ENCODE results near the gene EFNB3. TPM values are rescaled to one million over a fixed set of nuclear protein-coding genes. Genes with fewer than 3 reads are reported as not detected.

EFNB3 gene
- total RNA-seq, 4 donors from 2014 or later = 6.2 to 9.2 (median 9.0) TPM

DNA sequence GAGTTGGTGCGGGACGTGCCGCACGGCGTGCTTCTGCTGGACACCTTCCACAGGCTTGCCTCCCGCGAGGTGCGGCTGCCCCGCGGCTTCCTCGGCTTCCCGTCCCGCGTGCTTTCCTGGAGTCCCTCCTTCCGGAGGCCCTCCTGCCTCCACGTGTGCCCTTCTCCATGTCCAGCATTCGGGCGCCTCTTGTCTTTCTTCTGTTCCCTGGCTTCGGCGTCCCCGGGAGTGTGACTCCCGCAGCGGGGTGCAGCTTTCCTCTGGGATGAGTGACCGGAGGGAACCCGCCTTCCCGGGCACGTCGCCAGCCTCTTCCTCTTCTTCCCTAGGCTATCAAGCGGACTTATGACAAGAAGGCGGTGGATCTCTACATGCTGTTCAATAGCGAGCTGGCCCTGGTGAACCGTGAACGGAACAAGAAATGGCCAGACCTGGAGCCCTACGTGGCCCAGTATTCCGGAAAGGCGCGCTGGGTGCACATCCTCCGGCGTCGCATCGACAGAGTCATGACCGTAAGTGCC is 35.5 kb downstream of the EFNB3 start:
- no peak for DNase-seq (ENCODE audit: low spot score in 2 of 2)
- Histone ChIP-seq H3K4me3 (no peak overlapping the region), H3K27ac (no peak overlapping the region), H3K27me3 (peaks cover 5% of the 10 kb centered on the region), H3K4me1 (no peaks in the 10 kb centered on the region), H3K9me3 (no peaks in the 10 kb centered on the region), H3K36me3 (no peaks in the 10 kb centered on the region)
- no peak for TF ChIP-seq EP300 (IDR thresholded peaks at IDR 0.05)
- no peak for TF ChIP-seq POLR2AphosphoS5 (IDR thresholded peaks at IDR 0.05)
- TF ChIP-seq POLR2A (IDR thresholded peaks at IDR 0.05) = no peak
- TF ChIP-seq CTCF (IDR thresholded peaks at IDR 0.05) = no peak
- 48% methylated on average over 40 of the region's 42 CpGs for WGBS

- peaks cover 3% of the 10 kb centered on the region for H3K4me1 ChIP-seq
- TF ChIP-seq EP300 (IDR thresholded peaks at IDR 0.05) (no peak), CTCF (IDR thresholded peaks at IDR 0.05) (no peak), POLR2A (IDR thresholded peaks at IDR 0.05) (no peak), POLR2AphosphoS5 (IDR thresholded peaks at IDR 0.05) (no peak)
- H3K4me3 ChIP-seq = no peak overlapping the region
- no peak for DNase-seq (ENCODE audit: low spot score in 2 of 2)
- H3K27me3 ChIP-seq = peaks cover 5% of the 10 kb centered on the region
- no peaks in the 10 kb centered on the region for H3K36me3 ChIP-seq
- 84% methylated on average over 10 of the region's 10 CpGs for WGBS
- no peak overlapping the region for H3K27ac ChIP-seq
- H3K9me3 ChIP-seq = no peaks in the 10 kb centered on the region
These were observed 37.7 kb downstream of the EFNB3 start for GRCh38 chr17:7742729-7743128.

GRCh38 chr17:7744416-7744815 is 39.4 kb downstream of the EFNB3 start:
- Histone ChIP-seq H3K36me3 (no peaks in the 10 kb centered on the region), H3K9me3 (no peaks in the 10 kb centered on the region), H3K27ac (no peak overlapping the region), H3K4me3 (no peak overlapping the region), H3K27me3 (no peaks in the 10 kb centered on the region), H3K4me1 (peaks cover 3% of the 10 kb centered on the region)
- TF ChIP-seq POLR2A (IDR thresholded peaks at IDR 0.05) (no peak), EP300 (IDR thresholded peaks at IDR 0.05) (no peak), CTCF (IDR thresholded peaks at IDR 0.05) (no peak), POLR2AphosphoS5 (IDR thresholded peaks at IDR 0.05) (no peak)
- WGBS = 71% methylated on average over 8 of the region's 8 CpGs
- no peak for DNase-seq (ENCODE audit: low spot score in 2 of 2)

DNA sequence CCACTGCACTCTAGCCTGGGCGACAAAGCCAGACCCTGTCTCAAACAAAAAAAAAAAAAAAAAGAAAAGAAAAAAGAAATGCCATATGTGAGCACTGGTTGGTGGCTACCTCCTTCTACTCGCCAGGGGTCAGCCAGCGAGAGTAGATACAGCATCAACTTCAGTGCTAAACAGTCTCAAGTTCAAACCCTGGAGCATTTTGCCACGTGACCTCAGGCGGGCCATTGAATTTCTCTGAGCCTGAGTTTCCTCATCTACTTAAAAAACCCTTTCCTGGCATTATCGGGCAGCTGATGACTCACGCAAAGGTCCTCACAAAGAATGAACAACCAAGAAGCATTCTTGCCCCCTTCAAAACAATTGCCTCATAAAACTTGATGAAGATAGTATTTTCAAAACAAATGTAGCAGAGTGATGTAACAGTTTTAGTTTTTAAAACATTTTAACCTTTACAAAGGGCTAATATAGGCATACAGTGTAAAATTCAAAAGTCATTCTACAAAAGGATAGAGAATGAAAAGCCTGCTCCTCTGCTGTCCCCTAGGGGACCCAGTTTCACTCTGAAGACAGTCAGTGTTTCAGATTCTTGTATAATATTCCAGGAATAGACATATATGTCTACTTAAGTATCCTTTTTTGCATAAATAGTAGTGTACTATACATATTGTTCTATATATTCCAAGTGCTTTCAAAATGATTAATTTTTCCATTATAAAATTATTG is 40.9 kb downstream of the EFNB3 start:
- no peak for TF ChIP-seq EP300 (IDR thresholded peaks at IDR 0.05)
- no peak overlapping the region for H3K4me3 ChIP-seq
- DNase-seq (ENCODE audit: low spot score in 2 of 2) = no peak
- H3K27me3 ChIP-seq = no peaks in the 10 kb centered on the region
- H3K27ac ChIP-seq = no peak overlapping the region
- H3K4me1 ChIP-seq = peaks cover 3% of the 10 kb centered on the region
- no peaks in the 10 kb centered on the region for H3K36me3 ChIP-seq
- no peaks in the 10 kb centered on the region for H3K9me3 ChIP-seq
- 60% methylated on average over 7 of the region's 7 CpGs for WGBS

GRCh38 chr17:7747635-7748071 is 42.7 kb downstream of the EFNB3 start:
- 32% methylated on average over 4 of the region's 4 CpGs for WGBS
- no peaks in the 10 kb centered on the region for H3K9me3 ChIP-seq
- H3K27ac ChIP-seq = no peak overlapping the region
- H3K4me3 ChIP-seq = no peak overlapping the region
- H3K27me3 ChIP-seq = no peaks in the 10 kb centered on the region
- no peak for TF ChIP-seq POLR2A (IDR thresholded peaks at IDR 0.05)
- TF ChIP-seq CTCF (IDR thresholded peaks at IDR 0.05) = no peak
- TF ChIP-seq EP300 (IDR thresholded peaks at IDR 0.05) = no peak
- TF ChIP-seq POLR2AphosphoS5 (IDR thresholded peaks at IDR 0.05) = no peak
- H3K4me1 ChIP-seq = peaks cover 3% of the 10 kb centered on the region
- DNase-seq (ENCODE audit: low spot score in 2 of 2) = no peak
- no peaks in the 10 kb centered on the region for H3K36me3 ChIP-seq

Data from suprapubic skin (tissue), 4 donors.